ENCODE data around the gene MRAS.

- TF ChIP-seq, protein P1, sequence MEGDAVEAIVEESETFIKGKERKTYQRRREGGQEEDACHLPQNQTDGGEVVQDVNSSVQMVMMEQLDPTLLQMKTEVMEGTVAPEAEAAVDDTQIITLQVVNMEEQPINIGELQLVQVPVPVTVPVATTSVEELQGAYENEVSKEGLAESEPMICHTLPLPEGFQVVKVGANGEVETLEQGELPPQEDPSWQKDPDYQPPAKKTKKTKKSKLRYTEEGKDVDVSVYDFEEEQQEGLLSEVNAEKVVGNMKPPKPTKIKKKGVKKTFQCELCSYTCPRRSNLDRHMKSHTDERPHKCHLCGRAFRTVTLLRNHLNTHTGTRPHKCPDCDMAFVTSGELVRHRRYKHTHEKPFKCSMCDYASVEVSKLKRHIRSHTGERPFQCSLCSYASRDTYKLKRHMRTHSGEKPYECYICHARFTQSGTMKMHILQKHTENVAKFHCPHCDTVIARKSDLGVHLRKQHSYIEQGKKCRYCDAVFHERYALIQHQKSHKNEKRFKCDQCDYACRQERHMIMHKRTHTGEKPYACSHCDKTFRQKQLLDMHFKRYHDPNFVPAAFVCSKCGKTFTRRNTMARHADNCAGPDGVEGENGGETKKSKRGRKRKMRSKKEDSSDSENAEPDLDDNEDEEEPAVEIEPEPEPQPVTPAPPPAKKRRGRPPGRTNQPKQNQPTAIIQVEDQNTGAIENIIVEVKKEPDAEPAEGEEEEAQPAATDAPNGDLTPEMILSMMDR (IDR thresholded peaks at IDR 0.05) = no peak
- no peak for TF ChIP-seq POLR2AphosphoS5 (IDR thresholded peaks at IDR 0.05)
- no peak for TF ChIP-seq EP300 (IDR thresholded peaks at IDR 0.05)
- TF ChIP-seq POLR2A (IDR thresholded peaks at IDR 0.05) = no peak
Measured at GRCh38 chr3:138359148-138359918, 11.0 kb downstream of the MRAS start.

All from gastroesophageal sphincter (tissue), 3 donors.